ENCODE results near the gene PFKFB3.

PFKFB3 gene

GRCh38 chr10:6232846-6233724 lies 30.4 kb downstream of the PFKFB3 start:
- Histone ChIP-seq H3K4me3 (ENCODE audit: low read length) (no peak overlapping the region), H3K36me3 (replicated peaks; ENCODE audit: insufficient read depth, low read length) (no peaks in the 10 kb centered on the region), H3K4me2 (ENCODE audit: low read depth, low read length) (no peak overlapping the region), H2AFZ (ENCODE audit: low read length) (no peak overlapping the region), H3K9me3 (replicated peaks; ENCODE audit: insufficient read depth, low read length) (no peaks in the 10 kb centered on the region), H3K27me3 (replicated peaks; ENCODE audit: insufficient read depth, low read length) (no peaks in the 10 kb centered on the region), H3K4me1 (ENCODE audit: low read length) (no peaks in the 10 kb centered on the region), H4K20me1 (ENCODE audit: insufficient read depth, low read length) (no peaks in the 10 kb centered on the region), H3K27ac (ENCODE audit: low read length) (no peak overlapping the region), H3K9me2 (replicated peaks; ENCODE audit: insufficient read depth, low read length) (no peaks in the 10 kb centered on the region), H3F3A (ENCODE audit: insufficient read depth, low read length) (no peaks in the 10 kb centered on the region), H3K79me2 (ENCODE audit: low read length) (no peaks in the 10 kb centered on the region), H3K9ac (ENCODE audit: low read length) (no peak overlapping the region)
- no peak for DNase-seq
- no peak for TF ChIP-seq CTCF (IDR thresholded peaks at IDR 0.05; ENCODE audit: low read length)
- TF ChIP-seq EZH2 (optimal IDR thresholded peaks at IDR 0.05; ENCODE audit: low read depth, low read length) = no peak
- TF ChIP-seq EZH2phosphoT487 (IDR thresholded peaks at IDR 0.05; ENCODE audit: low read length) = no peak

- no peaks in the 10 kb centered on the region for H3K4me1 ChIP-seq (ENCODE audit: low read length)
- TF ChIP-seq EZH2phosphoT487 (IDR thresholded peaks at IDR 0.05; ENCODE audit: low read length) = no peak
- TF ChIP-seq EZH2 (optimal IDR thresholded peaks at IDR 0.05; ENCODE audit: low read depth, low read length) = no peak
- TF ChIP-seq CTCF (IDR thresholded peaks at IDR 0.05; ENCODE audit: low read length) = no peak
- H3K9me2 ChIP-seq (replicated peaks; ENCODE audit: insufficient read depth, low read length) = no peaks in the 10 kb centered on the region
- no peaks in the 10 kb centered on the region for H3K27me3 ChIP-seq (replicated peaks; ENCODE audit: insufficient read depth, low read length)
- no peaks in the 10 kb centered on the region for H3K36me3 ChIP-seq (replicated peaks; ENCODE audit: insufficient read depth, low read length)
- no peaks in the 10 kb centered on the region for H4K20me1 ChIP-seq (ENCODE audit: insufficient read depth, low read length)
- H3F3A ChIP-seq (ENCODE audit: insufficient read depth, low read length) = no peaks in the 10 kb centered on the region
- no peaks in the 10 kb centered on the region for H3K79me2 ChIP-seq (ENCODE audit: low read length)
- H2AFZ ChIP-seq (ENCODE audit: low read length) = no peak overlapping the region
- no peak overlapping the region for H3K4me3 ChIP-seq (ENCODE audit: low read length)
- H3K9ac ChIP-seq (ENCODE audit: low read length) = no peak overlapping the region
- no peak overlapping the region for H3K4me2 ChIP-seq (ENCODE audit: low read depth, low read length)
- H3K27ac ChIP-seq (ENCODE audit: low read length) = no peak overlapping the region
- H3K9me3 ChIP-seq (replicated peaks; ENCODE audit: insufficient read depth, low read length) = no peaks in the 10 kb centered on the region
- no peak for DNase-seq
Measured at GRCh38 chr10:6233725-6234277, 31.1 kb downstream of the PFKFB3 start.

GRCh38 chr10:6234371-6234770 lies 31.6 kb downstream of the PFKFB3 start:
- no peaks in the 10 kb centered on the region for H4K20me1 ChIP-seq (ENCODE audit: insufficient read depth, low read length)
- no peaks in the 10 kb centered on the region; the same call in 1 of the 2 replicates for H3F3A ChIP-seq (ENCODE audit: insufficient read depth, low read length)
- H3K9me3 ChIP-seq (replicated peaks; ENCODE audit: insufficient read depth, low read length) = no peaks in the 10 kb centered on the region
- no peak overlapping the region for H3K9ac ChIP-seq (ENCODE audit: low read length)
- no peaks in the 10 kb centered on the region for H3K27me3 ChIP-seq (replicated peaks; ENCODE audit: insufficient read depth, low read length)
- H3K36me3 ChIP-seq (replicated peaks; ENCODE audit: insufficient read depth, low read length) = no peaks in the 10 kb centered on the region
- no peak overlapping the region for H3K27ac ChIP-seq (ENCODE audit: low read length)
- no peak overlapping the region for H3K4me3 ChIP-seq (ENCODE audit: low read length)
- DNase-seq = no peak
- H2AFZ ChIP-seq (ENCODE audit: low read length) = no peak overlapping the region
- H3K4me2 ChIP-seq (ENCODE audit: low read depth, low read length) = no peak overlapping the region
- H3K9me2 ChIP-seq (replicated peaks; ENCODE audit: insufficient read depth, low read length) = no peaks in the 10 kb centered on the region
- TF ChIP-seq EZH2phosphoT487 (IDR thresholded peaks at IDR 0.05; ENCODE audit: low read length) (no peak), CTCF (IDR thresholded peaks at IDR 0.05; ENCODE audit: low read length) (no peak), EZH2 (optimal IDR thresholded peaks at IDR 0.05; ENCODE audit: low read depth, low read length) (no peak)
- no peaks in the 10 kb centered on the region for H3K79me2 ChIP-seq (ENCODE audit: low read length)
- H3K4me1 ChIP-seq (ENCODE audit: low read length) = peaks cover 6% of the 10 kb centered on the region
